ENCODE results near the gene PARG.
"Not testable (repeated sequence)": the region's sequence is repeated elsewhere in the genome, so short reads cannot be mapped to it uniquely, and the experiment has no call there.

PARG gene

DNA sequence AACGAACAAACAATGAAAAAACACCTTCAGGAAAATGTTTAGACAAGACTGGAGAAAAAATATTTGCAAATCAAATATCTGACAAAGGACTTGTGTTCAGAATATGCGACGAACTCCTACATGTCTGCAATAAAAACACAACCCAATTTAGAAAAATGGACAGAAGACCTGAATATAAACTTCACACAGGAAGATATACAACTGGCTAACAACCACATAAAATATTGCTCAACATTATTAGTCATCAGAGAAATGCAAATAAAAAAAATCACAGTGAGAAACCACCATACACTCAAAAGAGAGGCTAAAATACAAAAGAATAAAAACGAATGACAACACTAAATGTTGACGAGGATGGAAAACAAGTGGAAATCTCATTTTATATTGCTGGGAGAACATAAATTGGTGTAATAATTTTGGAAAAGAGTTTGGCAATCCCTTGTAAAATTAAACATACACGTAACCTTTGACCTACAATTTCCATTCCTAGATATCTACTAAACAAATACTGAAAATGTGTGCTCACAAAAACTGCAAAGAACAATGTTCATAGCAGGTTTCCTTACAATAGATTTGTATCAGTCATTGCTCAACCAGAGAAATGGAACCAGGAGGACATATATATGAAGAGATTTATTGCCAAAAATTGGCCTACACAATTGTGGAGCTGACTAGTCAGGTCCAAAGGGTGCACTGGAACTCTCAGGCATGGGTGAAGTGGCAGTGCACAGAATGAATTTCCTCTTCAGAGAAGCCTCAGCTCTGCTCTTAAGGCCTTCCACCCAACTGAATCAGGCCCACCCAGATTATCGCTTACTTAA is 96.8 kb downstream of the PARG start:
- no peak overlapping the region for H3K4me3 ChIP-seq (ENCODE audit: low read length)
- TF ChIP-seq, protein P1, sequence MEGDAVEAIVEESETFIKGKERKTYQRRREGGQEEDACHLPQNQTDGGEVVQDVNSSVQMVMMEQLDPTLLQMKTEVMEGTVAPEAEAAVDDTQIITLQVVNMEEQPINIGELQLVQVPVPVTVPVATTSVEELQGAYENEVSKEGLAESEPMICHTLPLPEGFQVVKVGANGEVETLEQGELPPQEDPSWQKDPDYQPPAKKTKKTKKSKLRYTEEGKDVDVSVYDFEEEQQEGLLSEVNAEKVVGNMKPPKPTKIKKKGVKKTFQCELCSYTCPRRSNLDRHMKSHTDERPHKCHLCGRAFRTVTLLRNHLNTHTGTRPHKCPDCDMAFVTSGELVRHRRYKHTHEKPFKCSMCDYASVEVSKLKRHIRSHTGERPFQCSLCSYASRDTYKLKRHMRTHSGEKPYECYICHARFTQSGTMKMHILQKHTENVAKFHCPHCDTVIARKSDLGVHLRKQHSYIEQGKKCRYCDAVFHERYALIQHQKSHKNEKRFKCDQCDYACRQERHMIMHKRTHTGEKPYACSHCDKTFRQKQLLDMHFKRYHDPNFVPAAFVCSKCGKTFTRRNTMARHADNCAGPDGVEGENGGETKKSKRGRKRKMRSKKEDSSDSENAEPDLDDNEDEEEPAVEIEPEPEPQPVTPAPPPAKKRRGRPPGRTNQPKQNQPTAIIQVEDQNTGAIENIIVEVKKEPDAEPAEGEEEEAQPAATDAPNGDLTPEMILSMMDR (conservative IDR thresholded peaks at IDR 0.05; ENCODE audit: low read depth, low read length), result no peak
- DNase-seq (ENCODE audit: low read depth), result no peak

DNA sequence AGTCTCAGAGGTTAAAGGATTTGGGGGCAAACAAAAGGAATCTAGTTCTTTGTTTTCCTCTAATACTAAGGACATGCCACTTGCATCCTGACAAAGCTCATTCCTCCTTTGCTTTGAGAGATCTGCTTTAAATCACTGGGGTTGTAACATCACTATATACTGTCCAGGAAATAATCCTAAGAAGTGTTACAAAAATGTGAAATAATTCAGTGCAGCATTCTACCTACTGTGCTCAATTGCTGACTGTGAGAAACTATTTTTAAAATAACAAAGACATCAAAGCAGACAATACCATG is 99.5 kb downstream of the PARG start:
- not testable (repeated sequence) for H3K4me3 ChIP-seq (ENCODE audit: low read length); DNase-seq (ENCODE audit: low read depth)

DNA sequence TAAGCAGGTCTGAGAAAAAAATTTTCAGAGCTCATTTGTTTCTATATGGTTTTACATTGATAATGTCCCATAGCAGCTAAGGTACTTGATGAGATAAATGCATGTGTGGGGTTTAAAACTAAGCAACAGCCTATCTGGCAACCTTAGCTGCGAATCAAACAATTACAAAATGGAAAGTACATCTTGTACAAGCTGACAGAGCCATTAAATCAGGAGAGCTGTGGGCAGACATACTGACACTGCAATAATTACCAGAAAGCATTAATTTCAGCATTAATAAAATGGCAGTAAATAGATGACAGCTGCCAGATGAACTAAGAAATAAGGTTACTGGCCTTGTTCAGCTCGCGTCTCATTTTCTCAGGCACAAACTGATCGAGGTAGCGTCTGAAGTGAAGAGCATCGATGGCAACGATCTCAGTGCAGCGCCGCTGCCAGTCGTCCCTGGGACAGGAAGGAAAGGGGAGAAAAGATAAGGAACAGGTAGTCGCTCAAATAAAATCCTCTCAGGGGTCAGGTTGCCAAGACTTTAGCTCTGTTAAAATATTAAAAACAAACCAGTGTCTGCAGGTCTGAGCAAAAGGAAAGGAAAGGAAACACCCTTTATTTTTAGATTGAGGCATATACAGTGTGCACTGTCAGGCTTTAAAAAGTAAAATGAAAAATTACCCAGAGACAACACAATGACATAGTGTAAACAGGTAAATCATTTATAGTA is 100.1 kb downstream of the PARG start:
- no peak overlapping the region for H3K4me3 ChIP-seq (ENCODE audit: low read length)
- TF ChIP-seq, protein P1 (conservative IDR thresholded peaks at IDR 0.05; ENCODE audit: low read depth, low read length), result no peak
- DNase-seq (ENCODE audit: low read depth), result no peak

DNA sequence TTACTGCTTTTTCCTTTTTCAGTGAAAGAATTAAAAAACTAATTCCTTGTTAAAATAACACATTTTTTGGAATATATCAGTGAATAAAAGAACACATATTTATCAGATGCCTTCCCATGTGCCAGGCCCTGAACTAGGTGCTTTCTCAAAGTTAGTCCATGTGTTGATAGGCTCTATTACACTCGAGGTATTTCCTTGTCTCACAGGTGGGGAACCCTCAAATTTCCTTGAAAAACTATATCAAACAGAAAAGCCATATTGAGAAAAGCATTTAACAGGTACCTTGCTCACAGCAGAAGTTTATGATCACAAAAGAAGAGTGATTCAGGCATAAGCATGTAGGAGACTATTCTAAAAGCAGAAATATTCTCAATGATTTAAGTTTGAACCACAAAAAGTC is 104.1 kb downstream of the PARG start:
- H3K4me3 ChIP-seq (ENCODE audit: low read length), result no peak overlapping the region
- TF ChIP-seq, protein P1 (conservative IDR thresholded peaks at IDR 0.05; ENCODE audit: low read depth, low read length), result no peak
- DNase-seq (ENCODE audit: low read depth), result no peak

DNA sequence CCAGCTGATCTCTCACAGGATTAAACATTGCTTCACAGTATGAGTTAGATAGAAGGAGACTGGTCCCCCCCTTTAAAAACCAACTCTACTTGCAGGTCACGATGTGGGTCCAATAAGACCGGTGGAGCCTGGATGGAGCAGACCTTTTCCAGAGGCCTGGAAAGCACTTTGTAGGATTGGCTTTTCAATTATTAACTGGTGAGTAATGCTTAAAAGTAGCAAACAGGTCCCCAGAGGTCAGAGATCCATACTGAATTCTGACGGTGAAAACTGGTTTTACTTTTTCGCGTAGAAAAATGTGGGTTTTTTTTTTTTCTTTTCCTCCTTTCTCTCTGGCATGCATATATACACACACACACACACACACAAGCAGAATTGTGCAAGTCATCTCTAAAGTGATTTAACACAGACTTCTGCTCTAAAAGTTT is 104.8 kb downstream of the PARG start:
- DNase-seq (ENCODE audit: low read depth), result peak; percentile 13
- TF ChIP-seq, protein P1 (conservative IDR thresholded peaks at IDR 0.05; ENCODE audit: low read depth, low read length), result no peak
- no peak overlapping the region for H3K4me3 ChIP-seq (ENCODE audit: low read length)

DNA sequence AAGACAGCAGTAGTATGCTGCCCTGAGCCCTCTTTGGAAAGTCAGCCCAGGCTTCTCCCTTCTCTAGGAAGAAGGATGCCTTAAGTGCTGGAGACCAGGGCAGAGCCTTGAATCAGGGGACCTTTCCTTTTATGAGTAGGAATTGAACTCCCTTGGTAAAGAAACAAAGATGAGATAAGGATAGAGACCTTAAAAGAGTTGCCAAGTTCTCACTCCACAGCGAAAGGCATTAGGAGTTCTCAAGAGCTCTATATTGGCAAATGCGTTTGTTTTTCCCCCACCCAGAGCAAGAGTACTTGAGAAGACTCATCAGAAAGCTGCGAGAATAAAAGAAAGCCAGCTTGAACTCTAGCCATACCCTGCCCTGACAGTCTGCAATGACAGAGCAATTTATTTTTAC is 106.9 kb downstream of the PARG start:
- H3K4me3 ChIP-seq (ENCODE audit: low read length), result no peak overlapping the region
- no peak for DNase-seq (ENCODE audit: low read depth)
- TF ChIP-seq, protein P1 (conservative IDR thresholded peaks at IDR 0.05; ENCODE audit: low read depth, low read length), result no peak

DNA sequence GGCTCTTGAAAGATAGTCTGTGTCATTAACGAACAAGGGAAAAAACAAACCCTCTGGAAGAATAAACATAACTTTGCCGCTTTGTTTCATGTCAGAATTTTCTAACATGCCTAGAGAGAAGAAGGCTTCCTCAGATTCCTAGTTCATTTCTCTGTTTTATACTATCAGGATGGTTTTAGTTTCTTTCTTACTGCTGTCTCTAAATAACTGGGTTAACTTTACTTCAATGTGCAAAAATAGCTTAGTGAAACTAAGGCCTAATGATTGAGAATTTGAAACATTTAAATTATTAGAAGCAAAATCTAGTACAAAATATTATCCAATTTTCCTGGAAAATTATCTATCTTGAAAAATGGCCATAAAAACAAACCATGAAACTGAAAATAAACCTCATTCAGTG is 107.6 kb downstream of the PARG start:
- DNase-seq (ENCODE audit: low read depth), result no peak
- TF ChIP-seq, protein P1 (conservative IDR thresholded peaks at IDR 0.05; ENCODE audit: low read depth, low read length), result no peak

More for the DNA sequence above, 107.6 kb downstream of the PARG start:
- no peak overlapping the region for H3K4me3 ChIP-seq (ENCODE audit: low read length)

Data from retinal pigment epithelial cell (primary cell).